ENCODE results near the gene LRP1B. TPM values are rescaled to one million over a fixed set of nuclear protein-coding genes. Genes with fewer than 3 reads are reported as not detected.
A peak's percentile ranks its signal among the peaks of the same experiment; 100 is the strongest.

LRP1B gene
- total and polyA plus RNA-seq, 2 experiments from 2014 or later: not detected

DNA sequence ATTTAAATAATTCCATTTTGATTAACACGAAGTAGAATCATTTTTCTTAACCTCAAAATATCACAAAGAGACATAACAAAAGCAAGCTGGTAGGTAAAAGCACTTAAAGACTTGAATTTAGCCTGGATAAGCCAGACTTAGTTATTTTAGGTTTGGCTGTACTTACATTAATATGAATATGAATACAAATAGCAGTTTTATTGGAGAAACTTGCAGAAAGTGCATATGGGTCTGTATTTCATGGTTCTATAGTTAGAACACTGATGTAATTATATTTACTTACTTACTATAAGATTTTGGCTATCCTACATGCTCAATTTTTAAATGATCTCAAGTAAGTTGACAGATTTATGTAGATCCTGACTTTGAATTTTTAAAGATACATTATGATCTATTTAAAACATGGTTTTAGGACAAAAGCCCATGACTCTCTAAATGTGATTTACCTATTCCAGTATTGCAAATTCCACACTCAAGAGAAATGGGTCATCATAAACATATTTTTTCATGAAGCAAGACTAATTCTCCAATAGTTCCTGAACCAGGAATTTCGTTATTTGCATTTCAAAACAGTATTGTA, 1775.2 kb downstream of the LRP1B start:
- Histone ChIP-seq H2AFZ (no peak overlapping the region), H4K20me1 (ENCODE audit: insufficient read depth) (no peaks in the 10 kb centered on the region), H3K27ac (no peak overlapping the region), H3K4me3 (no peak overlapping the region), H3K27me3 (replicated peaks; ENCODE audit: insufficient read depth) (no peaks in the 10 kb centered on the region; the same call in 1 of the 2 replicates), H3K79me2 (ENCODE audit: insufficient read depth) (no peaks in the 10 kb centered on the region), H3K4me1 (ENCODE audit: insufficient read depth) (no peaks in the 10 kb centered on the region), H3K9ac (no peak overlapping the region), H3K4me2 (ENCODE audit: unreplicated experiment) (no peak overlapping the region), H3K9me2 (ENCODE audit: insufficient read depth) (no peaks in the 10 kb centered on the region), H3F3A (ENCODE audit: insufficient read depth) (no peaks in the 10 kb centered on the region), H3K9me3 (ENCODE audit: low read depth) (no peaks in the 10 kb centered on the region), H3K36me3 (ENCODE audit: low read depth) (no peaks in the 10 kb centered on the region)
- TF ChIP-seq EZH2phosphoT487 (IDR thresholded peaks at IDR 0.05; ENCODE audit: insufficient read depth, low read depth) (no peak), EZH2 (IDR thresholded peaks at IDR 0.05; ENCODE audit: insufficient read depth, poor library complexity, severe bottlenecking) (no peak)
- in situ Hi-C loops (cut with MboI): no loop called here
- 36 to 38% methylated on average over 2 of the region's 2 CpGs for WGBS, 2 experiments (ENCODE audit: low coverage in 1 of 2, low lambda C conversion rate in 2 of 2, missing lambda C conversion rate in 2 of 2)
- no peak for DNase-seq

DNA sequence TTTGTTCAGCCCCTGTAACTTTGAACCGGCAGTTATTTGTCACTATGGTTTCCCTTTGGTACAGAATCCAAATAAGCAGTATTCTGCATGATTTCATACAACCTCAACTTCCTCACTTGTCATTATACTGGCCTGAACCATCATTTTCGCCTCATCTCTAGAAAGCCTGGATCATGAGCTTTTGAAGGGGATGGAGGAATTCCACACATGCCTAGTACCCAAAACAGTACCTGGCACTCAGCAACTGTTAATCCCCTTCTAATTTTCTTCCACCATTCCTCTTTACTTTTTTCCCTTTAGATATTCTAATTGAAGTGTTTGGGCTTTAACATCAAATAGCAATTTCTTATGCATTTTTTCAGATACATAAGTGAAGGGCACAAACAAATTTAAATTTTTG, 1776.3 kb downstream of the LRP1B start:
- TF ChIP-seq EZH2 (IDR thresholded peaks at IDR 0.05; ENCODE audit: insufficient read depth, poor library complexity, severe bottlenecking) (no peak), EZH2phosphoT487 (IDR thresholded peaks at IDR 0.05; ENCODE audit: insufficient read depth, low read depth) (no peak)
- H3K4me2 ChIP-seq (ENCODE audit: unreplicated experiment): no peak overlapping the region
- H3K9me3 ChIP-seq (ENCODE audit: low read depth): no peaks in the 10 kb centered on the region
- no peak overlapping the region for H3K4me3 ChIP-seq
- in situ Hi-C loops (cut with MboI): no loop called here
- no peaks in the 10 kb centered on the region for H4K20me1 ChIP-seq (ENCODE audit: insufficient read depth)
- H3K36me3 ChIP-seq (ENCODE audit: low read depth): no peaks in the 10 kb centered on the region
- H3K27ac ChIP-seq: no peak overlapping the region
- H3K4me1 ChIP-seq (ENCODE audit: insufficient read depth): no peaks in the 10 kb centered on the region
- H3K79me2 ChIP-seq (ENCODE audit: insufficient read depth): no peaks in the 10 kb centered on the region
- no peak for DNase-seq
- no peaks in the 10 kb centered on the region; the same call in 1 of the 2 replicates for H3K27me3 ChIP-seq (replicated peaks; ENCODE audit: insufficient read depth)
- H3K9ac ChIP-seq: no peak overlapping the region
- H3K9me2 ChIP-seq (ENCODE audit: insufficient read depth): no peaks in the 10 kb centered on the region
- no peak overlapping the region for H2AFZ ChIP-seq
- H3F3A ChIP-seq (ENCODE audit: insufficient read depth): no peaks in the 10 kb centered on the region
- 42 to 43% methylated on average over 2 of the region's 2 CpGs for WGBS, 2 experiments (ENCODE audit: low coverage in 1 of 2, low lambda C conversion rate in 2 of 2, missing lambda C conversion rate in 2 of 2)

DNA sequence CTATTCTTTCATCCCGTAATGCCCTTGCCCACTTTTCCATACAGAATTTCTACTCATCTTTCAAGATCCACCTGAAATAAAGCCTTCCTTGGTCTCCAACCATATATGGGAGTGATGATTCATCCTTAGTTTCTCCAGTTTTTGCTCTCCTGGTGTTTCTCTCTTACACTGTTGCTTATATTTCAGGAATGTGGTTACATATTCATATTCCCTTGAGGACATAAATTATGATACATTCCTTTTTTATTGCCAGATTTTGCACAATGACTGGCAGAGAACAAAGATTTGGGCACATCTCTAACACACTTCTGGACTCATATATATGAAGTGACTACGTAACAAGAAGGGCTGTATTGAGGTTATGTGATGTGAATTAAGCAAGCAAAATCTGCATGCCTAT, 1777.3 kb downstream of the LRP1B start:
- peak; percentile 43 for DNase-seq
- no peak overlapping the region for H3K27ac ChIP-seq
- no peaks in the 10 kb centered on the region for H3K79me2 ChIP-seq (ENCODE audit: insufficient read depth)
- no peak overlapping the region for H3K9ac ChIP-seq
- no peak overlapping the region for H2AFZ ChIP-seq
- in situ Hi-C loops (cut with MboI): no loop called here
- no peaks in the 10 kb centered on the region for H3F3A ChIP-seq (ENCODE audit: insufficient read depth)
- H3K9me3 ChIP-seq (ENCODE audit: low read depth): no peaks in the 10 kb centered on the region
- WGBS, 2 experiments (ENCODE audit: low coverage in 1 of 2, low lambda C conversion rate in 2 of 2, missing lambda C conversion rate in 2 of 2): 22% methylated on average over 2 of the region's 2 CpGs
- no peaks in the 10 kb centered on the region for H3K36me3 ChIP-seq (ENCODE audit: low read depth)
- no peaks in the 10 kb centered on the region for H3K4me1 ChIP-seq (ENCODE audit: insufficient read depth)
- H4K20me1 ChIP-seq (ENCODE audit: insufficient read depth): no peaks in the 10 kb centered on the region
- H3K4me3 ChIP-seq: no peak overlapping the region
- no peak overlapping the region for H3K4me2 ChIP-seq (ENCODE audit: unreplicated experiment)
- no peaks in the 10 kb centered on the region for H3K9me2 ChIP-seq (ENCODE audit: insufficient read depth)
- no peak for TF ChIP-seq EZH2phosphoT487 (IDR thresholded peaks at IDR 0.05; ENCODE audit: insufficient read depth, low read depth)
- TF ChIP-seq EZH2 (IDR thresholded peaks at IDR 0.05; ENCODE audit: insufficient read depth, poor library complexity, severe bottlenecking): no peak
- no peaks in the 10 kb centered on the region; the same call in 1 of the 2 replicates for H3K27me3 ChIP-seq (replicated peaks; ENCODE audit: insufficient read depth)

DNA sequence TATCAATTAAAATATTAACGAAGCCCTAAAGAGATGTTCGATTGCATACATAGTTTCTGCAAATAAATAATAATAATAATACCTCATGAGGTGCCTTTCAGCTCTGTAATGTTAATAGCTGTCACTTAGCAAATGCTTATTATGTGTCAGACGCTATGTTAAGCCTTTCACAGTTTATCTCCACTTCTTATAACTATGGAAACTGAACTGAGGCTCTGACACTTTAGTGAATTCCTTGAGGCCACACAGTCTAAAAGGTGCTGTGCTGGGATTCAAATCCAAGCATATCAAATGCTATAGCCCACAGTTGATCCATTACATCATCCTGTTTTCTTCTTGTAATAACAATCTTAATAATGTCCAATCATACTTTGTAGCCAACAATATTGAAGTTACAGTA, 1779.1 kb downstream of the LRP1B start:
- H3K9me3 ChIP-seq (ENCODE audit: low read depth): no peaks in the 10 kb centered on the region
- in situ Hi-C loops (cut with MboI): no loop called here
- WGBS, 2 experiments (ENCODE audit: low coverage in 1 of 2, low lambda C conversion rate in 2 of 2, missing lambda C conversion rate in 2 of 2): 40 to 49% methylated on average over 3 of the region's 3 CpGs
- H3F3A ChIP-seq (ENCODE audit: insufficient read depth): no peaks in the 10 kb centered on the region
- no peaks in the 10 kb centered on the region for H3K4me1 ChIP-seq (ENCODE audit: insufficient read depth)
- H3K27me3 ChIP-seq (replicated peaks; ENCODE audit: insufficient read depth): no peaks in the 10 kb centered on the region; the same call in 1 of the 2 replicates
- TF ChIP-seq EZH2phosphoT487 (IDR thresholded peaks at IDR 0.05; ENCODE audit: insufficient read depth, low read depth) (no peak), EZH2 (IDR thresholded peaks at IDR 0.05; ENCODE audit: insufficient read depth, poor library complexity, severe bottlenecking) (no peak)
- no peaks in the 10 kb centered on the region for H4K20me1 ChIP-seq (ENCODE audit: insufficient read depth)
- no peak overlapping the region for H3K4me2 ChIP-seq (ENCODE audit: unreplicated experiment)
- no peak for DNase-seq
- no peak overlapping the region for H3K9ac ChIP-seq
- no peaks in the 10 kb centered on the region for H3K79me2 ChIP-seq (ENCODE audit: insufficient read depth)
- no peak overlapping the region for H2AFZ ChIP-seq
- no peaks in the 10 kb centered on the region for H3K9me2 ChIP-seq (ENCODE audit: insufficient read depth)
- H3K4me3 ChIP-seq: no peak overlapping the region
- H3K36me3 ChIP-seq (ENCODE audit: low read depth): no peaks in the 10 kb centered on the region
- H3K27ac ChIP-seq: no peak overlapping the region
